Measurements from ENCODE around the gene SAMHD1. TPM values are rescaled to one million over a fixed set of nuclear protein-coding genes. Genes with fewer than 3 reads are reported as not detected.
"Not testable (repeated sequence)": the region's sequence is repeated elsewhere in the genome, so short reads cannot be mapped to it uniquely, and the experiment has no call there.

The SAMHD1 gene
- polyA plus RNA-seq, 3 donors: 18.7 to 25.6 (median 19.6) TPM

DNA sequence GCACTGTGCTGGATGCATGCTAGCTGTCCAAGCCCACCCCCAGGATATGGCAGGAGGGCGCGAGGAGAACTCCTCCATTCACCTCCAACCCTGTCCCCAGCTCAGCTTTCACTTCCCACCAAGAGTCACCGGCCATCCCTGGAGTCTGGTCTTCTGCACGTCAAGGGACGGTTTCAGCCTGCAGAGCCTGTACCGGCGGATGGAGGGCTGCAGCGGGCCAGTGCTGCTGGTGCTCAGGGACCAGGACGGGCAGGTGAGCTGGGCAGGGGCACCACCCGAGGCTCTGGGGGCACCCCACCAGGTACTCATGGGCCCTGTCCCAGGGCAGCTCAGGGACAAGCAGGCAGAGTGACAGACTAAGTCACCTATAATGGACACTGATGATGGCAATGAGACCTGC, 72.6 kb downstream of the SAMHD1 start:
- no peak for DNase-seq

DNA sequence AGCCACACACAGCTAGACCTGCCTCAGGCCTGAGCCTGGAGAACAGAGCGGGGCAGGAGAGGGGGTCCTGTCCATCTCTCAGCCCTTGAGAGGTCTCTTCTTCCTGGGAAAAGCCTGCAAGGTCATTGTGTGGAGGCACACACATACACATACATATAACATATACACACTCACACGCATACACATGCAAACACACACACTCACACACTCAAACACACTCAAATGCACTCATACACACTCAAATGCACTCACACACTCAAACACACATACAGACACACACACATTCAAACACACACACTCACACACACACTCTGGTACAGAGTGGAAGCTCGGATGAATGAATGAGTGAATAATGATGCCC, 75.1 kb downstream of the SAMHD1 start:
- DNase-seq: no peak

DNA sequence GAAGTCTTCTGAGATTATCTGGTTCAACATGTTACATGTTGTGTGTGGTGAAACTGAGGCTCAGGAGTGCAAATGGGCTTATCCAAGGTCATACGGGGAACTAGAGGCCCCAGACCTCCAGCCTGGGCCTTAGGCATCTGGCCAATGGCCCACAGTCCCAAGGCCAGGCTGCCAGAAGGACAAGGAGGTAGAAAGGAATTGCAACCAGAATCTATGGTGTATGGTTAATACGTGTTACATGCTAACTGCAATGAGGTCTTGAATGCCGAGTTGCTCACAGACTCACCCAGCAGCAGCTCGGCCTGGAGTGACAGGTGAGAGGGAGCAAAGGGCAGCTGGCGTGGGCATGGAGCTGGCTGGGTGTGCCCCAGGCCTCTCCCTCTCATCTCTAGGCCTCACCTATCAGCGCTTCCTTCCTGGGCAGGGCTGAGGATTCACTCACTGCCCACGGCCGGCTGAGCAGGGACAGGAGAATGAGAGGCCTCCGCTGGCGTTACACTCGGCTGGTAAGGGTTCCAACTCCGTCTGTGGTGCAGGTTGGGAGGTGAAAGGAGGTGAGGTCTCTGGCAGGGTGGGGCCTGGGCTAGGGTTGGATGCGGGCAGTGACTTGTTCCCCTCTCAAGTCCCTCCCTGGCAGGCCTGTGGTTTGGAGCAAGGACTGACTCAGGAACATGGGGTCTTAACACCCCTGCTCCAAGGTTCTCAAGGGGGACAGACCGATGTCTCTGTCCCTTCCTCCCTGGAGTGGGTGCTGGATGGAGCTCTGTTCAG, 75.6 kb downstream of the SAMHD1 start, which contains the start of gene TLDC2:
TSS of gene TLDC2 (plus strand) at position 437 of the 771 bp plus-strand sequence. CDS start at position 474, 37 bp downstream.
- DNase-seq: no peak

DNA sequence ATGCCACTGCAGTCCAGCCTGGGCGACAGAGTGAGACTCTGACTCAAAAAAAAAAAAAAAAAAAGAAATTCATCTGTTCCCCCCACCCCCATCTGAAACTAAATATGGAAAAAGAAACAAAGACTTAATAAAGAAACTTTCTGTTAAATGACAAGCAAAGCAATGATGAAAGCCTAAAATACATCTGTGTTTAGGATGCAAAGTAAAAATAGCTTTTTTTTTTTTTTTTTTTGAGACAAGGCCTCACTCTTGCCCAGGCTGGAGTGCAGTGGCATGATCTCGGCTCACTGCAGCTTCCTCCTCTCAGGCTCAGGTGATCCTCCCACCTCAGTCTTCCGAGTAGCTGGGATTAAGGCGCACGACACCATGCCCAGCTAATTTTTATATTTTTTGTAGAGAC, 76.4 kb downstream of the SAMHD1 start:
- DNase-seq: not testable (repeated sequence)

DNA sequence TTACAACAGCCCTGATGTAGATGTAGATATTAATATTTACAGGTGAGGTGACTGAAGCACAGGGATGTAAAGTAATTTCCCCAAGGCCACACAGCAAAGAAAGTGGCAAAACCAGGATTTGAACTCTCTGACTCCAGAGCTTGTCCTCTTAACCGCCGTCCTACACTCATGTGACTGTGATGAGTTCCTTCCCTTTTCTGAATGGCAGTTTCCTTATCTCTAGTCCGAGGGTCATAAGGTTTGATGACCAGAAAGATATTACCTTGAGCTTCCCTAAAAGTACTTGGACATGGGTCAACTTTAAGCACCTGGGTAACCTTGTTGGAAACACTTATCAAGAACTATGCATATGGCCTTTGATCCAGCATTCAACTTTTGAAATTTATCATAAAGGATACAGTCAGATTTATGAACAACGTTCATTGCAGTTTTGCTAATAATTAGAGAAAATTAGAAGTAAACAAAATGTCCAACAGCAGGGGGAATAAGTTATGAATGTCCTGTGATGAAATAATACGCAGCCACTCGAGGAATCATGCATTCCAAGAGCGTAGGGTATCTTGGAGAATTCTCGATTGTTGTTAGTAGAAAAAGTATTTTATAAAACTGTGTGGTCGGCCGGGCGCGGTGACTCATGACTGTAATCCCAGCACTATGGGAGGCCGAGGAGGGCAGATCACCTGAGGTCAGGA, 77.9 kb downstream of the SAMHD1 start:
- no peak for DNase-seq

DNA sequence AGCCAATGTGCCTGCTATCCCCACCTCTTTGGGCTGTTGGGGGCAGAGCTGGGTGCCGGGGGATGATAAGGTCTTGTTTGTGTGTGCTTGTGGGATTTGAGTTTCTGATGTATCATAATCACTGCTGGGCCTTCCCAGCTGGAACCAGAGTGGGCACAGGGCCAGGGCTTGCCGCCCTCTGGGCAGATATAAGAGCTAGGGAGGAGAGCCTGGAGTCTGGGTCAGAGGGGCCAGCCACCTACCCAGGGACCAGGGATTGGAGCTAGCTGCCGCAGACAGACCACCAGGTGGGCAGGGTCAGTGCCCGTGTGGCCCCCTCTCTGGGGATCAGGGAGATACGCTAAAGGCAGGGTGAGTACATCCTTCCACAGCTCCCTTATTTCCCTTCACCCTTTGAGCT, 78.7 kb downstream of the SAMHD1 start:
- no peak for DNase-seq

DNA sequence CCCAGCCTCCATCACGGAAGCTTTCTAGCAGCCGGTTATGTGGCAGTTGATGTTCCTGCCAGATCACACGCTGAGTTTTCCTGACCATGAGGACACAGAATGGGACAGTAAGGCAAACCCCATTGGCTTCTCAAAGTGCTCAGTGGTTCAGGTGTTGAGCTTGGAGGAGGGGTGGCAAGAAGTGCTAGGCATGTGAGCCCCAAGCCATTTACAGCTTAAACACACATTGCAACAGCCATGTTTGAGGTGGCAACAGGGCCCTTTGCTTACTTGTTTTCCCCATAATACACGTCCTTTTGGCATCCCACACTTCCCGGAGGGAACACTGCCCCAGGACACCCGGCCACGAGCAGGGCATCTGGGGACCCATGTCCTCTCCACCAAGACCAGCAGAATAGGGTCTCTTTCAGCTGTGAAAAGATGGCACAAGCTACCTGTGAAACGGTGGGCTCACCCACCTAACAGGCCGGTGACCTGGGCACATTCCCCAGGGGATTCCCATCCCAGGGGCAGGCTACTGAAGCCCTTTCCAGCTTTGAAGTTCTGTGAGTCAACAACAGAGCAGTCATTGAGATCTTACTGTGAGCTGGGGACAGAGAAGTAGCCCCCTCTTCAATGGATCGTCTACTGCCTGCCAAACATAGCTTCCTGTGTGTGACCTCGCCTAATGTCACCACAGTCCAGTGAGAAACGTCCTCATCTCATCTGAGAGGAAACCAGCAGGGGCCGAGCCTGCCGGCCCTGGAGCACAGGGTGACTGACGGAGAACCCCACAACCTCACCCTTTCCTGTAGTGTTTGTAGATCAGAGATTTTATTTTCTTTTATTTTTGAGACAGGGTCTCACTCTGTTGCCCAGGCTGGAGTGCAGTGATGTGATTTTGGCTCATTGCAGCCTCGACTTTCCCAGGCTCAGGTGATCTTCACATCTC, 79.6 kb downstream of the SAMHD1 start:
- DNase-seq: no peak

DNA sequence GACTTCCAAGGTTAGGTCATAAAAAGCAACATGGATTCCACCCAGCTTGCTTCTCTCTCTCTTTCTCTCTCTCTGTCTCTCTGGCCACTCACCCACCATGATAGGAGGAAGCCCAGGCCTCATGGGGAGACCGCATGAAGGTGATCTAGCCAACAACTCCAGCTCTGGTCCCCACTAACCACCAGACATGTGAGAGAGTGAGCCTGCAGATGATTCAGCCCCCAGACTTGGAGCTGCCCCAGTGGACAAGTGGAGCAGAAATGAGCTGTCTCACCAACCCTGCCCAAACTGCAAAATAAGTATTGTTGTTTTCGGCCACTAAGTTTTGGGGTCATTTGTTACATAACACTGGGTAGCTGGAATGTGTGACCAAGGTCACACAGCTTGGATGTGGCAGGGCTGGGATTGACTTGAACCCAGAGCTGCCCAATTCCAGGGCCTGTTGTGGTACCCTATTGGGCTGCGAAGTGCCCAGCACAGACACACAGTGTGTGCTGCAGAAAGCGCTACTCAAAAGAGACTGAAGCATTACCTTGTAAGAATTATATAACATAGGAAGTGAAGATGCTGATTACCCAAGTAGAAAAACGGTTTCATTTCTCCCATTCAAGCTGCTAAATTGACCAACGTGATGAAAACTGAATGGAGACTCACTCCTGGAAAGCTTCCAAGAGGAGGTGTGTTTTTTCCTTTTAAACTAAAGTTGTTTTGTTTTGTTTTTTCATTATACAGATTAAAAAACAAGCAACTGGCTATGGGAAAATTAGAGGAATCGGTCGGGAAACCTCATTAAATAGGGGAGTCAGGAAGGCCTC, 84.6 kb downstream of the SAMHD1 start:
- no peak for DNase-seq

DNA sequence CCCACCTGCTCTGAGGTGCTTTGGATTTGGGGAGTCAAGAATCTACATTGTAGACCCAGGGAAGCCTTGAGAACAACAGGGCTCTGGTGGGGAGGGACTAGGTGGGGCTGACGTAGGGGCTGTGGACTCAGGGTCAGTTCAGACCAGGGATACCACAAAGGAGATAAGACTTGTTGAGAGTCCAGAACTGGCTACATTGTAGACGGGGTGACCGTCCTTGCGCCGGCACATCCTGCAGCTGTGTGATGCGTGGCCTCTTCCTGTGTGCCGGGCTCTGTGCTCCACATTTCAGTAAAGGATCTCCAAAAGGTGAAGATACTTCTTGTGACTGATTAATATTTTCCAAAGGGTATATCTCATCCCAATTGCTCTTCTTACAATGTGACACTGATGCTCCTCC, 85.3 kb downstream of the SAMHD1 start:
- no peak for DNase-seq

DNA sequence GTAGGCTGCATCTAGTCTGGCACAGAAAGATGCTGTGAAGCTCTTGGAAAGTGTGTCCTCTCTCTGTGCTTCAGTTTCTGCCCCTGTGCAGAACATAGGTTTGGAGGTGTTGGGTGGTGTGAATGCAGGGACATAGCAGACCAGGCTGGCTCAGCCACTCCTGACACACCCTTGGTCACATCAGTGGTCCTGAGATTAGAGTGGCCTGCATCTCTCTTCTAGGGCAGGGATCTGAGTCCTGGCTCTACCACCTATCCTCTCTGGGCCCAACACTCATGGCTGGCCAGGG, 85.7 kb downstream of the SAMHD1 start:
- DNase-seq: no peak

DNA sequence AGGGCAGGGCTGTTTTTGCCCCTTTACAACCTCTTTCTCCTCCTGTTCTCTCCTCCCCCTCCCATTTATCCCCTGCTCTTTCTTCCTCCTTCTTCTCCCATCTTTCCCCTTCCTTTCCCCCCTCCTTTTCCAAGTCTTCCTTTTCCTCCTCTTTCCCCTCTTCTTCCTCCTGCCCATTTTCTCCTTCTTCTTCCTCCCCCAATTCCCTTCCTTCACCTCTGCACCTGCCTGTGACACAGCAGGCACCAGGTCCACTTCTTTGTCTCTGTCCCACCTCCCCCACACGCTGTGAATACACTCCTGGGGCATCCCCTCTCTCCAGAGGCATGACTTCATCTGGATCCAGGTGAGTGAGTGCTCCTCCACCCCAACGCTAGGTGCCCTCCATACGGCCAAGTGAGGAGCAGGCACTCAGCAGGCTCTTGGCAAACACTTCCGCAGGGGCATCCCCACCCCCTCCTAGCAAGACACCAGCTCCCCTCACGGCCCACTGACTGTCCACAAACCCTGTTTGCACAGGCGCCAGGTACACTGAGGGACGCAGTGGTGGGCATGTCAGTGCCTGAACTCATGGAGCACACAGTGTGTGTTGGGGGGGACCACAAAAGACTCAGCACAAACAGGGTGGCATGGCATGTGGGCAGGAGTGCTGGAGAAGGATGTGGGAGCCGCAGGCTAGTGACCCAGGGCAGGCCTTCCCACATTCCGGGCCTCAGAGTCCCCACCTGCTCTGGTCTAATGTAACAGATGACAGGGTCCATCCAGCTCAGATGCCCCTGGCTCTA, 86.2 kb downstream of the SAMHD1 start:
- DNase-seq: no peak

DNA sequence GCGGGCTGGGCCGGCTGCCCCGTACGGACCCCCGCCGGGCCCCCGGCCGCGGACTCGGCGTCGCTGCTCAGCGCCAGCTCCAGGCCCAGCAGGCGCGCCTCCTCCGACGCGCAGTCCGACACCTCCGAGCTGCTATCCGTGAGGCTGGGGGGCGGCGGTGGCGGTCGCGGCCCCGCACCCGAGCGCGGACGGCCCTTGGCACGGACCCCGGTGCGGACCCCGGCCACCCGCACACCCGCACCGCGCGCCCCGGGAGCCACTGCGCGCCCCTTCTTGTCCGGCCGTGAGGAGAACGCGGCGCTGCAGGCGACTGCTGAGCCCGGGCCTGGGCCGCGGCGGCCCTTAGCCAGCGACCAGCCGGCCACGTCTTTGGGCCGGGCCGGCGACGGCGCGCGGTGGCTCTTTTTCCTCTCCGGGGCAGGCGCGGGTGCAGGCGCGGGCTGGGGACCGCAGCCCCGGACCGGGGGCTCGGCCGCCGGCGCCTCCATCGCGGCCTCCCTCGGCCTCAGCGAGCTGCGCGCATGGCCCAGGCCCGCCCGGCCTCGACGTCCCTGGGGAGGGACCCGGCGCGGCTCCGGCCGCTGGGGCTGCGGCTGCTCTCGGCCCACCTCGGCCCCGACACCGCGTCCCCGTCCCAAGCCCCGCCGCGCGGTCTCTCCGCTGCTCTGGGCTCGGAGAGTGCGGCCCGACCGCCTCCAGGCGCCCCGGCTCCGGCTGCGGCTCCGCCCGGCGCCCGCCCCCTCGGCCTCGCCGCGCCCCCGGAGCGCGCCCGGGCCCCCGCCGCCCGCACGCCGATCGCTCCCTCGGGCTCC, 88.4 kb downstream of the SAMHD1 start:
- no peak for DNase-seq

DNA sequence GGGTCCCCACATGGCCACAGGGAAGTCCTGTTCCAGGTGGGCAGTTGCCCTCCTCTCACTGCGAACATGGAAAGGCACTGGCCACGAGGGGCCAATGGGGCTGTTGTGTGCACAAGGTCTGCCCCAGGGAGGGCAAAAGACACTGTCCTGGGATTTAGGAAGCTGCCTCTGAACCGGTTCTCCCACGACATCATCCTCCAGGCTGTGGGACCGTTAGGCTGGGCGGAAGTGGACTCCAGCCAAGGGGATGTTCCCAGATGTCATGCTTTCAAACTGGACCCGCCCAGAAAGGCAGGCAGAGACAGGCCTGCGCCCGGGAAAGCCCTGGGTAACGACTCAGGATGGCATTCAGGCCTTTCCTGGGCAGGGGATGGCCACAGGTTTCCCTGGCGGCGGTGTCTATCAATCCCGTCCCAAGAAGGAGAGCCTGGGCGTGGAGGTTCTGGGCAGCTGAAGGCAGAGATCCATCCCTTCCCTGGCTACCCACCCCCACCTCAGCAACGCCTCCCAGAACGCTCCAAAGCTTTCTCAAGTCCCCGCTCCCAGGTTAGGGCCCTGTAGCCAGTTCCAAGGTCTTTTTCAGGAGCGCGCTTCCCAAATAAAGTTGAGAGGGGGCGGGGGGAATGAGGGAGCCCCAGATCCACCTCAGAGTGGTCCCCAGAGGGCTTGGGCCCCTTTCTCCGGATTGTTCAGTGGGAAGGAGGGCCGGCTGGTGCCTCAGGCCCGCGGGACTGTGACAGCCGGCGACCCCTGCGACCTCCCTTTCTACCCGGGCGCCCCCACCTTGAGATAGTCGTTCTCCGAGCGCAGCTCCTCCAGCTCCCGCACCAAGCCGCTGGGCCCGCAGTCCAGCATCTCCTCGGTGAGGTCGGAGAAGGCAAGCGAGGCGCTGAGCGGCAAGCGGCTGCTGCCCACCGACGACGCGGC, 89.4 kb downstream of the SAMHD1 start:
- DNase-seq: peak; percentile 76

DNA sequence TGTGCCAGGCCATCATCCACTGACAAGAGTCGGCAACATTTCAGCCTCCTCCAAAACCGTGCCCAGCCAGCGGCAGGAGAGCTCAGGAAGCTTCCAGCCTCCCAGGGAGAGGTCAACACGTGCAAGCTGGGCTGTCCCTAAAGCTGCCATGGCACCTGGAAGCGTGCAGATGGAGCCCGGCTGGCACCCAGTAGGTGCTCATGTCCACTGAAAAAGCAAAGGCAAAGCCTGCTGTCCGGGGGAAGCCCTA, 90.0 kb downstream of the SAMHD1 start:
- DNase-seq: no peak

DNA sequence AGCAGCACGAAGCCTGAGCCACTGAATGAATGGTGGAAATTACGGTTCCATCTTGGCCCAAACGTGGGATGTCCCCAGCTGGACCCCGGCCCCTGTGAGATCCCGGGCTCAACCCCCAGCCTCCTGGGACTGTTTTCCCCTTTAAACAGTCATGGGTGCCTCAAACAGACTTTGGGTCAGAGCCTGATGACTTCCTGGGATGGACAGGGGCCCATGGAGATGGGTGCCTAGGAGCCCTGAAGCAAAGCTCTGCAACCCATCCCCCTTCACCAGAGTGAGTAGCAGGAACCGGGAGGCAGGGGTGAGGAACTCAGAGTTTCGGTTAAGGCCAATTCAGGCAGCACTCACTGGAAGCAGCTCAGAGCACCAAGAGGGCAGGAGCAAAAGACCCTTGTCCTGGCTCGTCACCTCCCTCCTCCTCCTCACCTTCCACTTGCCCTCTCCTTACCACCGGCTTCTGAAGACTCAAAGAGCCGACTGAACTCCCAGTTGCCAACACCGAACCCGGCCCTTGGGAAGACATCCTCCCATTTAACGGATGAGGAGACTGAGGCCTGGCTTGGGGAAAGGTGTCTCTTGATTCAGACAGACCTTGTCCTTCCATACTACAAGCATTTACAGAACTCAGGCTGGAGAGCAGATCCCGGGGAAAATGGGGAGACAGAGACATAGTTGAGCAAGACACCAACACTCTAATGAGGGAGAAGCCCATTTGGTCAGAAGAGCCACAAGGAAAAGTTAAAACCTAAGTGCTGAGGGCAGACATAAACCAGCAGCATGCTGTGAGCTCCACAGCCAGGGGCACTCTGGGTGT, 90.5 kb downstream of the SAMHD1 start:
- DNase-seq: no peak

DNA sequence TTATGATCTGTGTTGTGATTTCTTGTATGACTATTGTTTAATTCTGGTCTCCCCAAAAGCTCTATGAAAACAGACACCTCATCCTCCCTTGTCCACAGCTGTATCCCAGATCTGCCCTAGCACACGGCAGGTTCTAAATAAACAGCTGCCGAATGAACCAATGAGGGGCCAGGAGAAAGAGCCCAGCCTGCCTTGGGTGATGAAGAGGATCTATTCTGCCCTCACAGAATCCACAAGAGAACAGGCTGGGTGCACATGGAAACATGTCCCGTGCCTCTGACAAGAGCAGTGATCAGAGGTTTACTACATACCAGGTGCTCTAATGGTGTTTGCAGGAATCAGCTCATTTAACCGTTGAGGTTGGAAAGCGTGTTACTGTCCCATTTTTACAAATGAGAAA, 91.2 kb downstream of the SAMHD1 start:
- DNase-seq: no peak

DNA sequence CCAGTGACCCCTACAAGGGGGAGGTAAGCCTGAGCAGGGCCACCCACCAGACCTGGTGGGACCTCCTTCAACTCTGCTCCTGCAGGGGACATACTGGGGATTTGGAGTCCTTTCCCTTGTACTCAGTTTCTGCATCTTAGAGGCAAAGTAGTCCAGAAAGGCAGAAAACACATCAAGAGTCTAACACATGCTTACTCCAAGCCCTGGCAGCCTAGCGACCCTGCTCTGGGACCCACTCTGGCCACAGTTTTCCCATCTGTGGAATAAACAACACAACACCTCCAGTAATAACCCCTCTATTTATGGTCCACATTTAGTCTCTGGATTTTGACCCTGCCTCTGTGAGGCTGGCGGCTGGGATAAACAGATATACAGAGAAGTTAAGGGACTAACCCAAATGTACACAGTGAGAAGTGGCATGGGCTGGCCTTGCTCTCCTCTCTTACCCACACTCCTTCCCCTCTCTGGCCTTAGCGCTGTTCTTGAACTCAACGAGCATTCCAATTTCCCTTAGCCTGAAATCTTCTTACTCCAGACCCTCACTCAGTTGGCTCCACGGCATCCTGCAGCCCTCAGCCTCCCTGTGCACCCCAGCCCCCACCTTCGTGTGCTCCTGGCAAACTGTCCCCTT, 91.7 kb downstream of the SAMHD1 start:
- DNase-seq: no peak

DNA sequence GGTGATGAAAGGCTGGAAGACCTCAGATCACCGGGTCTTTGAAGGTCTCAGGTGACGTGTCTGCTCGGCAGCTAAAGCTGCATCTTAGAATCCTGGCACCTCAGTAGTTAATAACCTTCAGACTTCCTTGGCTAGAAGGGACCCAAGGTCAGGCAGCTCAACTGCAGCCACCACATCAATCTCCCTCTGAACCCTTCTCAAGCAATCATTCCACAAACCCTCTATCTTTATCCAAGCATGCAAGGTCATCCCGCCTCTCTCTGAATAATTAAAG, 92.3 kb downstream of the SAMHD1 start:
- DNase-seq: no peak
